ENCODE data around the gene C16orf86. TPM values are rescaled to one million over a fixed set of nuclear protein-coding genes. Genes with fewer than 3 reads are reported as not detected.

Gene C16orf86
- total and polyA plus RNA-seq, 7 donors, result 0.46 to 26.1 (median 8.6) TPM

DNA sequence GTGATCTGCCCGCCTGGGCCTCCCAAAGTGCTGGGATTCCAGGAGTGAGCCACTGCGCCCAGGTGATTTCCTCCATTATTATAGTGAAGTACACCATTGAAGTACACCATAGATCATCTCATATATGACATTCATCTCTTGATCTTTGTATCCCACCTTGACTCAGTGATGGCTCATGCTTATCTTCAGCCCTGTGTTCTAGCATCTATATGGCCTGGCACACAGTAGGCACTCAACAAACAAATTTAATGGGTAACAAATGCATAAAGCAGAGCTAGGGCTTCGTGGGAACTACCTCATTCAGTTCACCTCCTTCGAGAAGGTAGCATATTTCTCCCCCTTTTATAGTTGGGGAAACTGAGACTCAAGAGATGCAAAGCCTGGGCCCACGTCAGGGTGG, 1.0 kb upstream of the C16orf86 start:
- H3K27me3 ChIP-seq, result no peaks in the 10 kb centered on the region
- peak overlapping the region in 1 of 4 donors; percentile 95 for H3K27ac ChIP-seq
- no peak for DNase-seq
- peak overlapping the region in 3 of 4 donors; percentile 77 to 99 (median 91) for H3K4me3 ChIP-seq
- H3K4me1 ChIP-seq, result peaks cover 0 to 41% (median 37%) of the 10 kb centered on the region in 4 donors
- H3K36me3 ChIP-seq, result peaks cover 6 to 18% (median 7%) of the 10 kb centered on the region in 4 donors
- TF ChIP-seq POLR2A (IDR thresholded peaks at IDR 0.05) (no peak), POLR2AphosphoS5 (IDR thresholded peaks at IDR 0.05) (no peak), EP300 (IDR thresholded peaks at IDR 0.05) (no peak)
- TF ChIP-seq, protein P1, sequence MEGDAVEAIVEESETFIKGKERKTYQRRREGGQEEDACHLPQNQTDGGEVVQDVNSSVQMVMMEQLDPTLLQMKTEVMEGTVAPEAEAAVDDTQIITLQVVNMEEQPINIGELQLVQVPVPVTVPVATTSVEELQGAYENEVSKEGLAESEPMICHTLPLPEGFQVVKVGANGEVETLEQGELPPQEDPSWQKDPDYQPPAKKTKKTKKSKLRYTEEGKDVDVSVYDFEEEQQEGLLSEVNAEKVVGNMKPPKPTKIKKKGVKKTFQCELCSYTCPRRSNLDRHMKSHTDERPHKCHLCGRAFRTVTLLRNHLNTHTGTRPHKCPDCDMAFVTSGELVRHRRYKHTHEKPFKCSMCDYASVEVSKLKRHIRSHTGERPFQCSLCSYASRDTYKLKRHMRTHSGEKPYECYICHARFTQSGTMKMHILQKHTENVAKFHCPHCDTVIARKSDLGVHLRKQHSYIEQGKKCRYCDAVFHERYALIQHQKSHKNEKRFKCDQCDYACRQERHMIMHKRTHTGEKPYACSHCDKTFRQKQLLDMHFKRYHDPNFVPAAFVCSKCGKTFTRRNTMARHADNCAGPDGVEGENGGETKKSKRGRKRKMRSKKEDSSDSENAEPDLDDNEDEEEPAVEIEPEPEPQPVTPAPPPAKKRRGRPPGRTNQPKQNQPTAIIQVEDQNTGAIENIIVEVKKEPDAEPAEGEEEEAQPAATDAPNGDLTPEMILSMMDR (IDR thresholded peaks at IDR 0.05), result no peak
- no peaks in the 10 kb centered on the region for H3K9me3 ChIP-seq
- WGBS, 2 donors, result 70 to 77% methylated on average over 5 of the region's 5 CpGs
- intact Hi-C loops (cut with DNase I), result loop anchor here (5.0 kb wide), 2 partner anchors 118 to 183 kb away; partner anchors contain the start of genes AGRP and ATP6V0D1

DNA sequence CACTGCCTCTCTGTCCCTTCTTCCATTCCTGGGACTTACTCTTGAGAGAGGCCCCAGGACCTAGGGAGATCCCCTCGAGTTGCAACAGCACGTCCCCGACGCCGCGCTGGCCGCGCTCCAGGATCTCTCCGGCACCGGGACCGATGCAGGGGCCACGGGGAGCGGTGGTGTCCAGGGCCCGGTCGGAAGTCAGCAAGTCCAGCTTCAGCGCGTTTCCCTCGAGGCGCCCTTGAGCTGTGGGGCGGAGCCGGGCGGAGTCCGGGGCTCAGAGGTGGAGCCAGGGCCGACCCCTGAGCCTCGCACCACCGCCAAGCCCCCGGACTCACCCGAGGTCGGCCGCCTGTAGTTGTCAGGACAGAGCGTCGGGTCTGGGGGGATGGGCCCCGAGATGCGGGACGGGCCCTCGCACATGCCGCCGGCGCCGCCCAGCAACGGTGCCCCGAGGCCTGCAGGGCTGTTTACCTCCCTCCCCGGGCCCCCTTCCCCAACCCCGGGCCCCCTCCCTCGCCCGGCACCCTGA, 522 bp upstream of the C16orf86 start:
- Histone ChIP-seq H3K9me3 (no peaks in the 10 kb centered on the region), H3K27ac (peak overlapping the region; percentile 91 to 95 (median 92)), H3K36me3 (peaks cover 6 to 18% (median 7%) of the 10 kb centered on the region in 4 donors), H3K27me3 (no peaks in the 10 kb centered on the region), H3K4me3 (peak overlapping the region; percentile 76 to 99 (median 84)), H3K4me1 (peaks cover 0 to 38% (median 34%) of the 10 kb centered on the region in 4 donors)
- intact Hi-C loops (cut with DNase I), result loop anchor here (2.0 to 5.0 kb wide), 3 partner anchors 103 to 184 kb away; partner anchors contain the start of genes AGRP, ATP6V0D1 and CTCF
- 1 to 2% methylated on average over 46 of the region's 46 CpGs for whole genome bisulfite sequencing, 2 donors
- TF ChIP-seq POLR2A (IDR thresholded peaks at IDR 0.05) (no peak), POLR2AphosphoS5 (IDR thresholded peaks at IDR 0.05) (no peak)
- TF ChIP-seq, protein P1 (IDR thresholded peaks at IDR 0.05), result no peak
- DNase-seq, result peak; percentile 78

DNA sequence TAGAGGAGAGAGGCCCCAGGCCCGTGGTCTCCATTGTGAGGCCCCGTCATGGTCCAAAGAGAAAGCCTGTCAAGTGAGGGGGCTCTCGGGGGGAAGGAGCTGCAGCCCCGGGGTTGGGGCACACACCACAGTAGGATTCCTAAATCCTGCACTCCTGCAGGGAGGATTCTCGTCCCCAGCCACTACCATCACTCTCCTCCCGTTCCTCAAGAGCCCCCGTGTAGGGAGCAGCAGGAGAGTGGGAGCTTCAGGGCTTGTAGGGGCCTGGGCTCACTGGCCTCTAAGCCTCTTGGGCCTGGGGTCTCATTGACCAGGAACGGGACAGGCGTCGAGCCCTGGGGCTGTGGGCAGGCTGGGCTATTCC, 821 bp downstream of the C16orf86 start:
- no peak for DNase-seq
- H3K9me3 ChIP-seq, result no peaks in the 10 kb centered on the region
- intact Hi-C loops (cut with DNase I), result loop anchor here (2.0 to 5.0 kb wide), 3 partner anchors 105 to 185 kb away; partner anchors contain the start of genes AGRP, ATP6V0D1 and CTCF
- no peak for TF ChIP-seq EP300 (IDR thresholded peaks at IDR 0.05)
- TF ChIP-seq POLR2A (IDR thresholded peaks at IDR 0.05), result no peak
- TF ChIP-seq POLR2AphosphoS5 (IDR thresholded peaks at IDR 0.05), result no peak
- TF ChIP-seq, protein P1 (IDR thresholded peaks at IDR 0.05), result no peak
- peaks cover 0 to 32% (median 26%) of the 10 kb centered on the region in 4 donors for H3K4me1 ChIP-seq
- peak overlapping the region; percentile 91 to 95 (median 92) for H3K27ac ChIP-seq
- peaks cover 6 to 18% (median 7%) of the 10 kb centered on the region in 4 donors for H3K36me3 ChIP-seq
- no peaks in the 10 kb centered on the region for H3K27me3 ChIP-seq
- peak overlapping the region; percentile 76 to 99 (median 84) for H3K4me3 ChIP-seq
- 56 to 60% methylated on average over 10 of the region's 10 CpGs for WGBS, 2 donors

DNA sequence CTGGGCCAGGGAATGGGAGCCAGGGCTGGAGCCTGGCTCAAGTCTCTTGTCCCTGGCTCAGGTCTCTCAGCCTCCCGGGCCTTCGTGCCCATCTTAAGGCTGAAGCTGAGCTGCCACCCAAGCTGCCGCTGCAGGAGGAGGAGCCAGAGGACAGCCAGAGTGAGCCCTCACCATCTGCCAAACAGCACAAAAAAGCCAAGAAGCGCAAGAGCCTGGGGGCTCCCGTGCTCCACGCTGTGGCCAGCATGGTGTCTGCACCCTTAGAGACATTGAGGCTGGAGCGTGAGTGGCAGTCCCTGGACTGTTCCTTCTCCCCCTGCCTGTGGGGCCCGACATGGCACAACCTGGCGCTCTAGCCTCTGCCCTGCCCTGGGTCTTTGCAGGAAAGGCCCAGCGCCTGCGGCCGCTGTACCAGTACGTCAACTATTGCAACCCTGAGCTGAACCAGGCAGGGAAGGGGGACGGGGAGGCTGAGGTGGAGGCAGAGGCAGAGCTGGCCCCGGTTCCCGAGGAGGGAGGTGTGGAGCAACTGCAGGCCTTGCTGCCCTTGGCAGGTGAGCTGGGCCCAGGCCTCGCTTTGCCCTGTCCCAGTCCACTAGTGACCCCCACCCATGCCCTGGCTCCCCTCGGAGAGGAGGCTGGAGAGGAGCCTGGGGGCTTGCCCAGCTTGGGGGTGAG, 1.3 kb downstream of the C16orf86 start:
- Histone ChIP-seq H3K27ac (peak overlapping the region; percentile 91 to 95 (median 92)), H3K4me1 (peaks cover 0 to 33% (median 28%) of the 10 kb centered on the region in 4 donors), H3K27me3 (no peaks in the 10 kb centered on the region), H3K9me3 (no peaks in the 10 kb centered on the region), H3K4me3 (peak overlapping the region; percentile 76 to 99 (median 84)), H3K36me3 (peaks cover 3 to 15% (median 5%) of the 10 kb centered on the region in 4 donors)
- intact Hi-C loops (cut with DNase I), result loop anchor here (1.0 to 5.0 kb wide), 4 partner anchors 105 to 186 kb away; partner anchors contain the start of genes AGRP, ATP6V0D1 and CTCF
- 20 to 23% methylated on average over 18 of the region's 18 CpGs for WGBS, 2 donors
- DNase-seq, result peak; percentile 95
- TF ChIP-seq POLR2AphosphoS5 (IDR thresholded peaks at IDR 0.05) (peak in 3 of 4 donors; percentile 60 to 71 (median 64)), EP300 (IDR thresholded peaks at IDR 0.05) (no peak), POLR2A (IDR thresholded peaks at IDR 0.05) (no peak)
- TF ChIP-seq, protein P1 (IDR thresholded peaks at IDR 0.05), result peak; percentile 80 to 90 (median 87)
